SH-SY5Y (cell line): ENCODE results near the gene MACROH2A2.

Experiments used
- GATA2 ChIP-seq: IDR thresholded peaks from 2 replicates; pipeline ENCODE4 v1.6.1; 2011; ENCODE audit warnings: mild to moderate bottlenecking, low read depth, low read length
- GATA3 ChIP-seq: IDR thresholded peaks from 2 replicates; pipeline ENCODE4 v1.6.1; 2011; ENCODE audit warnings: low read depth, mild to moderate bottlenecking, low read length, moderate library complexity

GRCh38 chr10:70135684-70136083 lies 83.0 kb downstream of the MACROH2A2 start:
- no peak for TF ChIP-seq GATA3
- TF ChIP-seq GATA2, result no peak
